ENCODE results near the gene CBLB. TPM values are rescaled to one million over a fixed set of nuclear protein-coding genes. Genes with fewer than 3 reads are reported as not detected.

CBLB gene
- total and polyA plus RNA-seq, 8 donors: 30.7 to 49.3 (median 42.6) TPM

GRCh38 chr3:105858017-105858416 is 10.8 kb downstream of the CBLB start:
- Histone ChIP-seq H3K27me3 (no peaks in the 10 kb centered on the region), H3K9me3 (no peaks in the 10 kb centered on the region), H3K27ac (no peak overlapping the region), H3K4me3 (no peak overlapping the region), H3K36me3 (peaks cover 0 to 12% of the 10 kb centered on the region in 2 donors), H3K4me1 (peaks cover 0 to 21% of the 10 kb centered on the region in 2 donors)
- no peak for ATAC-seq
- intact Hi-C loops (cut with DNase I): no loop called here
- no peak for TF ChIP-seq CTCF (IDR thresholded peaks at IDR 0.05)
- DNase-seq: no peak

GRCh38 chr3:105857601-105858000 is 11.2 kb downstream of the CBLB start:
- Histone ChIP-seq H3K4me3 (no peak overlapping the region), H3K36me3 (peaks cover 0 to 16% of the 10 kb centered on the region in 2 donors), H3K27ac (no peak overlapping the region), H3K9me3 (no peaks in the 10 kb centered on the region), H3K27me3 (no peaks in the 10 kb centered on the region), H3K4me1 (peaks cover 0 to 20% of the 10 kb centered on the region in 2 donors)
- intact Hi-C loops (cut with DNase I): no loop called here
- ATAC-seq (no peak), DNase-seq (no peak)
- no peak for TF ChIP-seq CTCF (IDR thresholded peaks at IDR 0.05)

GRCh38 chr3:105856605-105857004 is 12.2 kb downstream of the CBLB start:
- no peak for DNase-seq
- intact Hi-C loops (cut with DNase I): no loop called here
- TF ChIP-seq CTCF (IDR thresholded peaks at IDR 0.05): no peak
- Histone ChIP-seq H3K4me3 (no peak overlapping the region), H3K36me3 (peaks cover 0 to 22% of the 10 kb centered on the region in 2 donors), H3K4me1 (peaks cover 0 to 16% of the 10 kb centered on the region in 2 donors), H3K27ac (no peak overlapping the region), H3K9me3 (no peaks in the 10 kb centered on the region), H3K27me3 (no peaks in the 10 kb centered on the region)
- no peak for ATAC-seq

- no peak for TF ChIP-seq CTCF (IDR thresholded peaks at IDR 0.05)
- no peak overlapping the region for H3K27ac ChIP-seq
- DNase-seq (no peak), ATAC-seq (no peak)
- H3K27me3 ChIP-seq: no peaks in the 10 kb centered on the region
- intact Hi-C loops (cut with DNase I): no loop called here
- peaks cover 0 to 6% of the 10 kb centered on the region in 2 donors for H3K4me1 ChIP-seq
- H3K9me3 ChIP-seq: no peaks in the 10 kb centered on the region
- peaks cover 0 to 19% of the 10 kb centered on the region in 2 donors for H3K36me3 ChIP-seq
- no peak overlapping the region for H3K4me3 ChIP-seq
Observed at GRCh38 chr3:105853801-105854432, 14.9 kb downstream of the CBLB start.

- Histone ChIP-seq H3K4me3 (no peak overlapping the region), H3K9me3 (no peaks in the 10 kb centered on the region), H3K27me3 (no peaks in the 10 kb centered on the region), H3K4me1 (peaks cover 0 to 3% of the 10 kb centered on the region in 2 donors), H3K27ac (no peak overlapping the region), H3K36me3 (peaks cover 0 to 16% of the 10 kb centered on the region in 2 donors)
- intact Hi-C loops (cut with DNase I): no loop called here
- no peak for DNase-seq
- no peak for TF ChIP-seq CTCF (IDR thresholded peaks at IDR 0.05)
- no peak for ATAC-seq
Observed at GRCh38 chr3:105851582-105851981, 17.2 kb downstream of the CBLB start.
